GM21723 (cell line): ENCODE results near the gene PSMC1.
"Not testable (repeated sequence)": the region's sequence is repeated elsewhere in the genome, so short reads cannot be mapped to it uniquely, and the experiment has no call there.

Experiments
- ATAC-seq: cut with Tn5 transposase; IDR thresholded peaks from one replicate; pipeline ENCODE4 v1.9.1; 2021; ENCODE audit warnings: mild to moderate bottlenecking, moderate library complexity; ENCODE audit not compliant: unreplicated experiment

Gene PSMC1

GRCh38 chr14:90256354-90257131 lies at the start of gene PSMC1:
Gene PSMC1, plus strand, starts transcription at chr14:90256553. Its CDS starts 45 bp downstream, at chr14:90256598.
- peak; percentile 97 for ATAC-seq

DNA sequence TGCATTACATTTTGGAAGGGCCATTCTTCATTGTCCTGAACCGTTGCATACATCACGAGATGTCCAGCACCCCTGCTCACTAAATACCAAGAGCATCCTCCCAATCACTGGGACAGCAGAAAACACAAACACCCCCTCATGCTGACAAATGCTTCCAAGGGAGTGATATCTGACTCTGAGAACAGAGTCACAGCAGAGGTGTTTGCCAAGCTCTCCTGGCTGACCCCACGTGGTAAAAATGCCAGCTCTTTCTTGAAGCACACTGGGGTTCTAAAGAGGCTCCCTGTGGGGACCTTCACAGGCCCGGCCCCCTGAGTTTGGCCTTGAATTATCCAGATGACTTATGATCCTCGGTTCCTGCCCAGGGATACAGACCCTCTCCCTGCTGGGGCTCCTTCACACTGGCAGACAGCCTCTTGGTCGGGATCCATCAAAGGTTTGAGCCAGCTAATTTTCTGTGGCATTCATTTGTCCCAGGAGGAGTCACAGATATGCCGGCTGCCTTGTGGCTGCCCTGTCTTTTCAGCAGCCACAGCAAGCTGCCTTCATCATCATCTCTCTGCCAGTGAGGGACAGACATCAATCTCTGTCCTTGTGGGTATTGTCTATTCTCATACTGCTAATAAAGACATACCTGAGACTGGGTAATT lies 43.1 kb upstream of the PSMC1 start:
- no peak for ATAC-seq

GRCh38 chr14:90228478-90228877 lies 27.9 kb upstream of the PSMC1 start:
- no peak for ATAC-seq

GRCh38 chr14:90229942-90230341 lies 26.4 kb upstream of the PSMC1 start:
- not testable (repeated sequence) for ATAC-seq

GRCh38 chr14:90235179-90235976 lies 21.0 kb upstream of the PSMC1 start:
- ATAC-seq = peak; percentile 92

DNA sequence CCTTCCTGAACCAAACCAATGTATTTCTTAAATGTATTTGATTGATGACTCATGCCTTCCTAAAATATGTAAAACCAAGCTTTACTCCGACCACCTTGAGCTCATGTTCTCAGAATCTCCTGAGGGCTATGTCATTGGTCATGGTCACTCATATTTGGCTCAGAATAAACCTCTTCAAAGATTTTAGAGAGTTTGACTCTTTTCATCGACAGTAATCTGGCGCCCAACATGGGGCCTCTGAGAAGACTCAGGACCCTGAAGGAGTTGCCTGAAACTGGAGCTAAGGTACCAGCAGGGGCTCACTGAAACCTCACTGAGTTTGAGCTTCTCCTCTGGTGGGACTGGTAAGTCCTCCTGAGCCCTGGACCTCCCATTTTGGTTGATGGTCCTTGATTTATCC lies 17.2 kb upstream of the PSMC1 start:
- ATAC-seq = no peak

GRCh38 chr14:90242444-90242843 lies 13.9 kb upstream of the PSMC1 start:
- no peak for ATAC-seq

DNA sequence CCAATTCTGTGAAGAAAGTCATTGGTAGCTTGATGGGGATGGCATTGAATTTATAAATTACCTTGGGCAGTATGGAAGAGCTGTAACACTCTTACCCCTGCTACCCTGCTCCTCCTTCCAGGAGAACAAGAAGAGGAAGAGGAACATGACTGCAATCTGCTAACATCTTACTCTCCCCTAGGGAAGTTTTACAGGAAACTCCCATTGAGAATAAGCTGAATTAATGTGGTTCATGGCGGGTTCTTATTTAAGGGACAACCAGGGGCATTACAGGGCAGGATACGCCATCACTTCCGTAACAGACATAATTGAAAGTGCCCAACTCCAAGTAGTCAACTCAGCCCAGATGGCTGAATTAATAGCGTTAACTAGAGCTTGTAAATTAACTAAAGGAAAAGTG lies 9.4 kb upstream of the PSMC1 start:
- no peak for ATAC-seq

DNA sequence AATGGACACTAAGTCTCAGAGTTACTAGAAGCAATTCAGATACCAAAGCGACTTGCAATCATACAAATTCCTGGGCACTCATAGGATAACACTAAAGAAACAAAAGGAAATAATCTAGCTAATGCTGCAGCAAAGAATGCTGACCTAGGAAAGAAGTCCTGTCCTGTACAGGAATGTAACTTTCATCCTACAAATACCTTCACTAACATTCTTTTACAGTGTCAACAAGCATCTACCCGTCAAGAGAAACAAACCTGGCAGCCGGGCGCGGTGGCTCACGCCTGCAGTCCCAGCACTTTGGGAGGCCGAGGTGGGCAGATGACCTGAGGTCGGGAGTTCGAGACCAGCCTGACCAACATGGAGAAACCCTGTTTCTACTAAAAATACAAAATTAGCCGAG lies 8.9 kb upstream of the PSMC1 start:
- not testable (repeated sequence) for ATAC-seq

GRCh38 chr14:90248594-90248993 lies 7.8 kb upstream of the PSMC1 start:
- no peak for ATAC-seq

DNA sequence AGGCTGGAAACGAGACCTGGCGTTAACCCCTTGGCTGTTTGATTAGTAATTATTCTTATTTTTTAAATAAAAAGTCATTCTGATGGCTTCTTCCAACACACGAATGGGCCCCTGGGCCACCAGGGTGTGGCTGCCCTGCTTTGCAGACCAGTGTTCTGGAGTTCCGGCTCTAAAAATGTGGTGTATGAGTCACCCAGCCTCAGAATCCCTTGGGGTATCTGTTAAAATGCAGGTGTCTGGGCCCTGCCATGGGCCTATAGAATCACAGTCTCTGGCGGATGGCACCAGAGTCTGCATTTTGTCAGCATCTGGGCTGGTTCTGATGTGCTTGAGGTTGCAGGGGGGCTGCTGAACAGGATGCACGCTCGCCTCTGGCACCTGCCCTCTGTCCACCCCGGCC lies 2.5 kb upstream of the PSMC1 start:
- no peak for ATAC-seq

GRCh38 chr14:90255871-90256270 lies 482 bp upstream of the PSMC1 start:
- no peak for ATAC-seq

DNA sequence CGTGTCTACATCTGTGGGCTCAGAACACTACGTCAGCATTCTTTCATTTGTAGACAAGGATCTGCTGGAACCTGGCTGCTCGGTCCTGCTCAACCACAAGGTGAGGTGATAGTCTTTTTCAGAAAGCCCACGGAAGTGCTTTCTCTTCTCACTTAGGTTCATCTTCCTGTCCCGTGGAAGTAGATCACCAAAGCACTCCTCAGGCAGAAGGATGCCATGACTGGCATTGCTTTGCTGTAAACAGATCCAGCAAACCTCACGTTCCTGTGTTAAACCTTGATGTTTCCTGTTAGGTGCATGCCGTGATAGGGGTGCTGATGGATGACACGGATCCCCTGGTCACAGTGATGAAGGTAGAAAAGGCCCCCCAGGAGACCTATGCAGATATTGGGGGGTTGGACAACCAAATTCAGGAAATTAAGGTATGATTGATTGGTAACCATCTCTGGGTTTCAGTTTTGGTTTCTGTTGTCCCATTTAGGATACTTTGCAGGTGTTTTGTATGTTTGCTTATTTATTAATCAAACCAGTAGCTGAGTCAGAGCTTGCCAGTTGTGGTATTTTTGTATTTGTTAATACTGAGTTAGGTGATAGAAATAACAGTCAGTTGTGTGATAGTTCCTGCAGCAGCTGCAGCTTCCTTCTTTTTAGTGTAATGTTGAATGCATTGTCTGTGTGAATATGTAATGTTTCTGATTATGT lies 7.5 kb downstream of the PSMC1 start:
- peak; percentile 70 for ATAC-seq

- ATAC-seq = no peak
Measured at GRCh38 chr14:90266441-90267154, 10.2 kb downstream of the PSMC1 start.

DNA sequence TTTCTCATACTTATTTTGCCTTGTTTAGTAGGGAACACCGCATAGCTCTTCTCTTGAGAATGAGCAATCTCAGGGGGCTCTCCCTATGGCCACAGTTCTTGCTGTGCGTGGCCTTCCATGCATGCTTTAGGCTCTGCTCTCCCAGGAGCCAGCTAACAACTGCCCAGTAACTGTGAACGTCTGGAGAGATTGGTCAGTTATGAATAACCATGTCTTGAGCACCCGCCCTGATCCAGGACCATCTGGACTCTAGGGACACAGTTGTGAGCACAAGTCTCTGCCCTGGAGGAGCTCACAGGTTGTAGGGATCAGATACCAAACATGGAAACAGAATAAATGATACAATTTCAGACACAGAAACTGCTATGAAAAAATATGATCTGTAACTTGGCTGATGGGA lies 12.1 kb downstream of the PSMC1 start:
- no peak for ATAC-seq

GRCh38 chr14:90272523-90272922 lies 16.2 kb downstream of the PSMC1 start:
- no peak for ATAC-seq

DNA sequence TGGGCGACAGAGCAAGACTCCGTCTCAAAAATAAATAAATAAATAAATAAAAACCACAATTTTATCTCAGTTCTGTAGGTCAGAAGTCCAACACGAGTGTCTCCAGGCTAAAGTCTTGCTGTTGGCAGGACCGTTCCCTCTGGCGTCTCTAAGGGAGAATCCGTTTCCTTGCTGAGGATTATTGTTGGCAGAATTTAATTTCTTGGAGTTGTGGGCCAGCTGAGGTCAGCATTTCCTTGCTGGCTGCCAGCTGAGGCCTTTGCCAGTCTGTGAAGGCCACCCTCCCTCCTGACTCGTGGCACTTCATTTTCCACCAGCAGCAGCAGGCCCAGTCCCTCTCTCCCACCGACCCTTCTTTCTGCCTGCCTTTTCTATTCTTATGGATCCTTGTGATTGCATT lies 17.2 kb downstream of the PSMC1 start:
- no peak for ATAC-seq

DNA sequence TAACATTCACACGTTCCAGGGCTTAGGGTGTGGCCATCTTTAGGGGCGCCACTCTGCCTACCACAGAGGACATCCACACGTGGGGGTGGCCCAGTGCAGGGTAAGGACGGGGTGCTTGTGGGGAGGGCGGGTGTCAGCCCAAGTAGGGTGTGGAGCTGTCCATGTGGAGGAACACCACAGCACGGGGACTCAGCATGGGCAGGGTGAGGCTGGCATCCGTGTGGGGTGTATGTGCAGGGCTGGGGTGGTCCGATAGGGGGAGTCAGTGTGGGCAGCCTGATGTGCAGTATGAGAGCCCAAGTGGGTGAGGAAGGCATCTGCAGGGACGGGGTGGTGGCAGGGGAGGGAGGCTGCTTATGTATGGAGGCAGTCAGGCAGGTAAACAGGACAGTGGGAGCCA lies 17.7 kb downstream of the PSMC1 start:
- ATAC-seq = no peak

DNA sequence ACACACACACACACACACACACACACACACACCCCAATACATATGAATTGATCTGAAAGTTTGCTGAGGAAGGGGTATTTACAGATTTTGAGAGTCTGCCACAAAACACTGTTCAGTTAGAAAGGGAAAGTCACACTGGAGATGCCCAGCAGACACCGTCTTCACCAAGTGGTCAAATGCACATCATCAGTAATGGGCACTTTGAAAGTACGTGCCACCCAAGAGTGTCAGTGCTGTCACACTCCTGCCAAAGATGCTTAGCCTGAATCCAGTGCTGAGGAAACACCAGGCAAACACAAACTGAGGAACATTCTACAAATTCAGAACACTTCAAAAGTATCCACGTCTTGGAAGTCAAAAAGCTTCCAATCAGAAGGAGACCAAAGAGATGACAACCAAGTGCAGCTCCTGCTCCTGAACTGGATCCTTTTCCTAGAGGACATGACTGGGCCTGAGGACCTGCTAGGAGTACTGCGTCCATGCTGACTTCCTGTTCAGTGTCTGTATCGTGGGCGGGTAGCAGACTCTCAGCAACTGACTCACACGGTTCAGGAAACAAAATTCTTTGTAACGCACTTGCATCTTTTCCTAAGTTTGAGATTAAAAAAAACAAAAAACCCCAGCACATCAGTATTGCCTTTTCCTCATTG lies 18.6 kb downstream of the PSMC1 start:
- no peak for ATAC-seq

DNA sequence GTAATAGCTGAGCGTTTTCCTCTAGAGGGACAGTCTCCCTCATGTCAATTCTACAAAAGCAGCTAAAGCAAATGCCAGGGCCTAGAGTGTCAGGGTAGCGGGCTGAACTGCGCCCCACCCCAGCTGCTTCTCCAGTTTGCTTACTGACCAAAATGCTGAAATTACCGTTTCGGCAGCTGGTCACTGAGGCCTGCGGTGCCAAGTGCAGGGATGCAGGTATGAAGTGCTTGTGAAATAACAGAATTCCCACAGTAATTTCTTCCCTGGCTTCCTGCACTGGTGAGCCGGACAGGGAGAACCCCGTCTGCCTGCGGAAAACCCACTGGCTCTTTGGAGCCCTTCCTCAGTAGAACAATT lies 19.1 kb downstream of the PSMC1 start:
- ATAC-seq = no peak
